Measurements from ENCODE around the gene THSD7B. TPM values are rescaled to one million over a fixed set of nuclear protein-coding genes. Genes with fewer than 3 reads are reported as not detected.
A peak's percentile ranks its signal among the peaks of the same experiment; 100 is the strongest.

THSD7B gene
- total RNA-seq, 1 donor from 2014 or later, result 1.2 TPM

DNA sequence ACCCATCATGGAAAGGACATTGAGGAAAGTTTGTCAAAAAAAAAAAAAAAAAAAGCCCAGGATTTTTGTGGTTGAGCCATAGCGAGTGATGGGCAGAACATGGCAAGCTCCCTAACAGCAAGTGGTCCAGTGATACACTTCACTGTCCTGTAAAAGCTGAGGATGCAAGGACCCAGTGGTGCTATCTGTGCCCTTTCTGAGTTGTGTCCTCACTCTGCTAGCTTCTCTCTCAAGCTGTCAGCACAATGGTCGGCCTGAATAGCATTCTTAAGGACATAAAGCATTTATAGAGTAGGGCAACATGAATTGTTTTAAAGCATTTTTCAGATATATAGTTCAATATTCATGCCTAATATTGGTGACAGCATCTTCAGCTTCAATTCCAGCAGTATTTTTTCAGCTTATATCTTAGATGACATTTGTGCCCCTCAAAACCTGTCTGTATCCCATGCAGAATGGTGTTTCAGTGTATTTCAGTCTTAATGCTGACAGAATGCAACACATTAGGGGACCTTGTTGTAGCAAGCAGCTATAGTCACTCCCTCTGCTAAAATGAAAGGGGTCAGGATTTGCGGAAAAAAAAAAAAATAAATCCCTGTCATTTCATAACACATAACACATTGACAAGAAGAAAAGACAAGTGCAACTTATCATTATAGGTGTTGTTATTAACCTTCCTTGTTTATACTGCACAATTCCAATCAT is 496.7 kb downstream of the THSD7B start:
- Histone ChIP-seq H3K27ac (no peak overlapping the region), H3K4me3 (no peak overlapping the region), H2AFZ (replicated peaks) (no peak overlapping the region), H3K4me1 (no peaks in the 10 kb centered on the region), H3K4me2 (peak overlapping the region; percentile 36), H3K9me3 (ENCODE audit: low read depth) (no peaks in the 10 kb centered on the region), H3K79me2 (ENCODE audit: low read depth) (no peaks in the 10 kb centered on the region), H3F3A (ENCODE audit: low read depth) (no peaks in the 10 kb centered on the region), H3K36me3 (no peaks in the 10 kb centered on the region), H3K9ac (no peak overlapping the region), H3K27me3 (no peaks in the 10 kb centered on the region), H4K20me1 (ENCODE audit: low read depth) (no peaks in the 10 kb centered on the region)
- no peak overlapping the region for H3K4me3 Mint-ChIP-seq
- H3K27me3 Mint-ChIP-seq (ENCODE audit: insufficient read depth, low read depth), result no peaks in the 10 kb centered on the region
- DNase-seq (ENCODE audit: low spot score), result no peak
- peaks cover 2% of the 10 kb centered on the region for H3K9me3 Mint-ChIP-seq
- H3K36me3 Mint-ChIP-seq, result no peaks in the 10 kb centered on the region
- H3K27ac Mint-ChIP-seq, result no peak overlapping the region
- TF ChIP-seq EZH2phosphoT487 (IDR thresholded peaks at IDR 0.05), result no peak
- TF ChIP-seq, protein P1, sequence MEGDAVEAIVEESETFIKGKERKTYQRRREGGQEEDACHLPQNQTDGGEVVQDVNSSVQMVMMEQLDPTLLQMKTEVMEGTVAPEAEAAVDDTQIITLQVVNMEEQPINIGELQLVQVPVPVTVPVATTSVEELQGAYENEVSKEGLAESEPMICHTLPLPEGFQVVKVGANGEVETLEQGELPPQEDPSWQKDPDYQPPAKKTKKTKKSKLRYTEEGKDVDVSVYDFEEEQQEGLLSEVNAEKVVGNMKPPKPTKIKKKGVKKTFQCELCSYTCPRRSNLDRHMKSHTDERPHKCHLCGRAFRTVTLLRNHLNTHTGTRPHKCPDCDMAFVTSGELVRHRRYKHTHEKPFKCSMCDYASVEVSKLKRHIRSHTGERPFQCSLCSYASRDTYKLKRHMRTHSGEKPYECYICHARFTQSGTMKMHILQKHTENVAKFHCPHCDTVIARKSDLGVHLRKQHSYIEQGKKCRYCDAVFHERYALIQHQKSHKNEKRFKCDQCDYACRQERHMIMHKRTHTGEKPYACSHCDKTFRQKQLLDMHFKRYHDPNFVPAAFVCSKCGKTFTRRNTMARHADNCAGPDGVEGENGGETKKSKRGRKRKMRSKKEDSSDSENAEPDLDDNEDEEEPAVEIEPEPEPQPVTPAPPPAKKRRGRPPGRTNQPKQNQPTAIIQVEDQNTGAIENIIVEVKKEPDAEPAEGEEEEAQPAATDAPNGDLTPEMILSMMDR (IDR thresholded peaks at IDR 0.05), result no peak
- TF ChIP-seq EZH2 (IDR thresholded peaks at IDR 0.05), result no peak
- peaks cover 5% of the 10 kb centered on the region for H3K4me1 Mint-ChIP-seq

DNA sequence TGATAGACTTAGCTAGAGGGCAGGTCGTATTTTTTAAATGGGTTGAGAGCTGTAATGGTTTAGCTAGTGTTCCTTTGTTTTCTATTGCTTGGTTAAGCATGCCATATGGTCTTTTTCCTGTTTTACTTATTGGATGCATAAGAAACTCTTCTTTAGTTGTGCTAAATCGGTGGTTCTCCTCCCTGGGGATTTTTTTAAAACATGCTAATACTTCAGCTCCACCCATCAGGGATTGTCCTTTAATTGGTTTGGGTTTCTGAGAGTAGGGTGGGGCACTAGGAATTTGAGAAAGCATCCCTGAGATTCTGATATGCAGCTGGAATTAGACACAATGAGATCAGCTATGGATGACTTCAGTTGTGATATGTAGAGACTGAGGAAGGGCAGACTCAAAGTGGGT is 497.2 kb downstream of the THSD7B start:
- H3K4me1 Mint-ChIP-seq, result peaks cover 5% of the 10 kb centered on the region
- H3K4me3 Mint-ChIP-seq, result no peak overlapping the region
- Histone ChIP-seq H3K9me3 (ENCODE audit: low read depth) (no peaks in the 10 kb centered on the region), H3K4me2 (peak overlapping the region; percentile 36), H3K9ac (no peak overlapping the region), H3K79me2 (ENCODE audit: low read depth) (no peaks in the 10 kb centered on the region), H3K4me3 (no peak overlapping the region), H3K36me3 (no peaks in the 10 kb centered on the region), H3K27me3 (no peaks in the 10 kb centered on the region), H3K27ac (no peak overlapping the region), H3K4me1 (no peaks in the 10 kb centered on the region), H2AFZ (replicated peaks) (no peak overlapping the region), H4K20me1 (ENCODE audit: low read depth) (no peaks in the 10 kb centered on the region), H3F3A (ENCODE audit: low read depth) (no peaks in the 10 kb centered on the region)
- H3K27ac Mint-ChIP-seq, result no peak overlapping the region
- peak; percentile 35 for DNase-seq (ENCODE audit: low spot score)
- TF ChIP-seq EZH2 (IDR thresholded peaks at IDR 0.05) (no peak), EZH2phosphoT487 (IDR thresholded peaks at IDR 0.05) (no peak)
- TF ChIP-seq, protein P1 (IDR thresholded peaks at IDR 0.05), result no peak
- no peaks in the 10 kb centered on the region for H3K27me3 Mint-ChIP-seq (ENCODE audit: insufficient read depth, low read depth)
- peaks cover 2% of the 10 kb centered on the region for H3K9me3 Mint-ChIP-seq
- no peaks in the 10 kb centered on the region for H3K36me3 Mint-ChIP-seq

GRCh38 chr2:137287913-137288639 is 522.7 kb downstream of the THSD7B start:
- H3K27ac Mint-ChIP-seq, result no peak overlapping the region
- peak overlapping the region; percentile 8 for H3K9ac ChIP-seq
- no peak for DNase-seq (ENCODE audit: low spot score)
- H3K27ac ChIP-seq, result no peak overlapping the region
- peaks cover 9% of the 10 kb centered on the region for H3K4me1 ChIP-seq
- H3K4me1 Mint-ChIP-seq, result peaks cover 7% of the 10 kb centered on the region
- H3K27me3 ChIP-seq, result no peaks in the 10 kb centered on the region
- peak overlapping the region; percentile 92 for H2AFZ ChIP-seq (replicated peaks)
- H4K20me1 ChIP-seq (ENCODE audit: low read depth), result no peaks in the 10 kb centered on the region
- H3K4me2 ChIP-seq, result peak overlapping the region; percentile 39
- H3K9me3 Mint-ChIP-seq, result no peaks in the 10 kb centered on the region
- H3K4me3 Mint-ChIP-seq, result no peak overlapping the region
- no peaks in the 10 kb centered on the region for H3K36me3 Mint-ChIP-seq
- no peaks in the 10 kb centered on the region for H3K79me2 ChIP-seq (ENCODE audit: low read depth)
- H3K36me3 ChIP-seq, result no peaks in the 10 kb centered on the region
- H3F3A ChIP-seq (ENCODE audit: low read depth), result no peaks in the 10 kb centered on the region
- H3K4me3 ChIP-seq, result no peak overlapping the region
- no peaks in the 10 kb centered on the region for H3K9me3 ChIP-seq (ENCODE audit: low read depth)
- H3K27me3 Mint-ChIP-seq (ENCODE audit: insufficient read depth, low read depth), result peaks cover 3% of the 10 kb centered on the region
- no peak for TF ChIP-seq EZH2 (IDR thresholded peaks at IDR 0.05)
- TF ChIP-seq EZH2phosphoT487 (IDR thresholded peaks at IDR 0.05), result no peak
- TF ChIP-seq, protein P1 (IDR thresholded peaks at IDR 0.05), result no peak

All from neural progenitor cell (in vitro differentiated cells).